ENCODE results near the gene CMSS1. TPM values are rescaled to one million over a fixed set of nuclear protein-coding genes. Genes with fewer than 3 reads are reported as not detected.

Gene CMSS1
- total and polyA plus RNA-seq, 3 donors from 2014 or later: 24.6 to 47.9 (median 24.9) TPM

- TF ChIP-seq CTCF (IDR thresholded peaks at IDR 0.05): no peak
- no peak for TF ChIP-seq POLR2A (IDR thresholded peaks at IDR 0.05)
- DNase-seq: no peak
- Histone ChIP-seq H3K4me1 (peaks cover 19% of the 10 kb centered on the region), H3K9me3 (no peaks in the 10 kb centered on the region), H3K27ac (no peak overlapping the region), H3K4me3 (no peak overlapping the region), H3K36me3 (ENCODE audit: low read depth, missing control alignments) (no peaks in the 10 kb centered on the region), H3K27me3 (no peaks in the 10 kb centered on the region)
- intact Hi-C loops (cut with DNase I; ENCODE audit: low total_unique reads): no loop called here
- 82 to 88% methylated on average over 4 of the region's 4 CpGs for WGBS, 2 donors
These were observed 286.1 kb downstream of the CMSS1 start for GRCh38 chr3:100103558-100104441.

- Histone ChIP-seq H3K27ac (no peak overlapping the region), H3K9me3 (no peaks in the 10 kb centered on the region), H3K4me1 (peaks cover 17% of the 10 kb centered on the region), H3K27me3 (no peaks in the 10 kb centered on the region), H3K4me3 (no peak overlapping the region), H3K36me3 (ENCODE audit: low read depth, missing control alignments) (no peaks in the 10 kb centered on the region)
- intact Hi-C loops (cut with DNase I; ENCODE audit: low total_unique reads): no loop called here
- no peak for DNase-seq
- 68 to 89% methylated on average over 2 of the region's 2 CpGs for WGBS, 2 donors
- no peak for TF ChIP-seq CTCF (IDR thresholded peaks at IDR 0.05)
- TF ChIP-seq POLR2A (IDR thresholded peaks at IDR 0.05): no peak
These were observed 286.8 kb downstream of the CMSS1 start for GRCh38 chr3:100104442-100104798.

GRCh38 chr3:100104817-100105413, 287.3 kb downstream of the CMSS1 start:
- Histone ChIP-seq H3K4me1 (peaks cover 17% of the 10 kb centered on the region), H3K36me3 (ENCODE audit: low read depth, missing control alignments) (no peaks in the 10 kb centered on the region), H3K9me3 (no peaks in the 10 kb centered on the region), H3K27me3 (no peaks in the 10 kb centered on the region), H3K27ac (no peak overlapping the region), H3K4me3 (no peak overlapping the region)
- intact Hi-C loops (cut with DNase I; ENCODE audit: low total_unique reads): no loop called here
- no peak for DNase-seq
- TF ChIP-seq CTCF (IDR thresholded peaks at IDR 0.05): no peak
- TF ChIP-seq POLR2A (IDR thresholded peaks at IDR 0.05): no peak

- H3K4me3 ChIP-seq: no peak overlapping the region
- no peaks in the 10 kb centered on the region for H3K36me3 ChIP-seq (ENCODE audit: low read depth, missing control alignments)
- no peak overlapping the region for H3K27ac ChIP-seq
- WGBS, 2 donors: 93 to 96% methylated on average over 1 of the region's 1 CpG
- peaks cover 17% of the 10 kb centered on the region for H3K4me1 ChIP-seq
- no peak for DNase-seq
- TF ChIP-seq POLR2A (IDR thresholded peaks at IDR 0.05) (no peak), CTCF (IDR thresholded peaks at IDR 0.05) (no peak)
- H3K27me3 ChIP-seq: no peaks in the 10 kb centered on the region
- no peaks in the 10 kb centered on the region for H3K9me3 ChIP-seq
- intact Hi-C loops (cut with DNase I; ENCODE audit: low total_unique reads): no loop called here
These were observed 287.8 kb downstream of the CMSS1 start for GRCh38 chr3:100105501-100105900.
